Hepatocyte (in vitro differentiated cells): ENCODE data around the gene FAR2. TPM values are rescaled to one million over a fixed set of nuclear protein-coding genes. Genes with fewer than 3 reads are reported as not detected.
"Not testable (repeated sequence)": the region's sequence is repeated elsewhere in the genome, so short reads cannot be mapped to it uniquely, and the experiment has no call there.

Experiments
- DNase-seq: peaks from one replicate; pipeline ENCODE4 v3.0.0-alpha.2; 2016; ENCODE audit warnings: low spot score
- H2AFZ ChIP-seq: fragments of 200-600 bp; sonication (generic); 2 replicates; pipeline ENCODE4 v1.6.0; 2016; ENCODE audit warnings: antibody characterized with exemption, mild to moderate bottlenecking
- H3K27ac ChIP-seq: fragments of 200-600 bp; sonication (generic); 2 replicates; pipeline ENCODE4 v1.5.1; 2016; ENCODE audit warnings: mild to moderate bottlenecking
- H3K27me3 ChIP-seq: fragments of 200-600 bp; sonication (generic); 2 replicates; pipeline ENCODE4 v1.6.1; 2016
- H3K36me3 ChIP-seq: fragments of 200-600 bp; sonication (generic); replicated peaks from 2 replicates; pipeline ENCODE4 v1.5.1; 2016; ENCODE audit warnings: low read depth; ENCODE audit not compliant: insufficient read depth
- H3K4me1 ChIP-seq: fragments of 200-600 bp; sonication (generic); 2 replicates; pipeline ENCODE4 v1.5.1; 2016; ENCODE audit warnings: mild to moderate bottlenecking, moderate library complexity; ENCODE audit not compliant: insufficient read depth
- H3K4me2 ChIP-seq: fragments of 200-600 bp; sonication (generic); 2 replicates; pipeline ENCODE4 v1.6.0; 2016
- H3K4me3 ChIP-seq: fragments of 200-600 bp; sonication (generic); 2 replicates; pipeline ENCODE4 v1.5.1; 2016; ENCODE audit warnings: mild to moderate bottlenecking
- H3K79me2 ChIP-seq: fragments of 200-600 bp; sonication (generic); 2 replicates; pipeline ENCODE4 v1.6.0; 2017; ENCODE audit warnings: mild to moderate bottlenecking
- H3K9me2 ChIP-seq: fragments of 200-600 bp; sonication (generic); replicated peaks from 2 replicates; pipeline ENCODE4 v1.6.0; 2017; ENCODE audit warnings: mild to moderate bottlenecking; ENCODE audit not compliant: insufficient read depth
- H3K9me3 ChIP-seq: fragments of 200-600 bp; sonication (generic); 2 replicates; pipeline ENCODE4 v1.5.1; 2016; ENCODE audit warnings: low read depth, mild to moderate bottlenecking
- H4K20me1 ChIP-seq: fragments of 200-600 bp; sonication (generic); 2 replicates; pipeline ENCODE4 v1.6.0; 2016; ENCODE audit warnings: mild to moderate bottlenecking; ENCODE audit not compliant: insufficient read depth, poor library complexity, severe bottlenecking
- CTCF ChIP-seq: fragments of 200-600 bp; sonication (generic); IDR thresholded peaks from 2 replicates; pipeline ENCODE4 v1.5.1; 2016; ENCODE audit warnings: antibody characterized with exemption, mild to moderate bottlenecking; ENCODE audit not compliant: poor library complexity
- EZH2 ChIP-seq: fragments of 200-600 bp; sonication (generic); IDR thresholded peaks from 2 replicates; pipeline ENCODE4 v1.6.1; 2016; ENCODE audit warnings: antibody characterized with exemption, mild to moderate bottlenecking, borderline replicate concordance
- EZH2phosphoT487 ChIP-seq: fragments of 200-600 bp; sonication (generic); IDR thresholded peaks from one replicate; pipeline ENCODE4 v1.6.1; 2018; ENCODE audit warnings: antibody characterized with exemption, mild to moderate bottlenecking, low read depth, moderate library complexity; ENCODE audit not compliant: unreplicated experiment, severe bottlenecking
- WGBS: methylation state at CpG from one replicate; pipeline ENCODE4 v1.1.6; 2016; ENCODE audit warnings: low lambda C conversion rate; ENCODE audit errors: missing lambda C conversion rate; 5-methylcytosine and 5-hydroxymethylcytosine counted together
- polyA plus RNA-seq: library from polyadenylated mRNA; unstranded; fragments of >200 nt; fragmentation: Nextera tagmentation; extraction: Ambion mirVana; gene quantifications from 2 replicates; pipeline ENCODE4 v1.2.1, GENCODE V29; 2016
- total RNA-seq: library from RNA; depleted of rRNA; stranded (reverse); fragments of >200 nt; gene quantifications from 2 replicates; pipeline ENCODE4 v1.2.3, GENCODE V29; 2014

The FAR2 gene
- total and polyA plus RNA-seq, 2 experiments from 2014 or later: 2.4 to 5.2 TPM

GRCh38 chr12:29171421-29172258 lies 22.6 kb downstream of the FAR2 start:
- WGBS: 91% methylated on average over 25 of the region's 26 CpGs

GRCh38 chr12:29176941-29177340 lies 27.9 kb downstream of the FAR2 start:
- no peaks in the 10 kb centered on the region for H3K79me2 ChIP-seq
- H4K20me1 ChIP-seq: no peaks in the 10 kb centered on the region
- TF ChIP-seq CTCF (no peak), EZH2 (no peak), EZH2phosphoT487 (no peak)
- H3K36me3 ChIP-seq: no peaks in the 10 kb centered on the region
- H3K4me2 ChIP-seq: no peak overlapping the region
- WGBS: 86% methylated on average over 6 of the region's 6 CpGs
- H2AFZ ChIP-seq: no peak overlapping the region
- no peak overlapping the region for H3K27ac ChIP-seq
- no peaks in the 10 kb centered on the region for H3K9me2 ChIP-seq
- H3K4me3 ChIP-seq: no peak overlapping the region
- no peak for DNase-seq
- H3K27me3 ChIP-seq: no peaks in the 10 kb centered on the region
- H3K4me1 ChIP-seq: no peaks in the 10 kb centered on the region
- no peaks in the 10 kb centered on the region for H3K9me3 ChIP-seq

More at GRCh38 chr12:29171421-29172258, 22.6 kb downstream of the FAR2 start:
- no peak for TF ChIP-seq EZH2
- TF ChIP-seq CTCF: no peak
- TF ChIP-seq EZH2phosphoT487: no peak
- no peak overlapping the region for H3K4me2 ChIP-seq
- no peaks in the 10 kb centered on the region for H3K79me2 ChIP-seq
- peaks cover 10% of the 10 kb centered on the region for H3K4me1 ChIP-seq
- no peak overlapping the region for H3K27ac ChIP-seq
- H3K9me3 ChIP-seq: no peaks in the 10 kb centered on the region
- H4K20me1 ChIP-seq: no peaks in the 10 kb centered on the region
- no peaks in the 10 kb centered on the region for H3K36me3 ChIP-seq
- no peaks in the 10 kb centered on the region for H3K9me2 ChIP-seq
- no peak overlapping the region for H2AFZ ChIP-seq
- no peak overlapping the region for H3K4me3 ChIP-seq
- no peaks in the 10 kb centered on the region for H3K27me3 ChIP-seq
- DNase-seq: no peak

GRCh38 chr12:29182247-29182646 lies 33.2 kb downstream of the FAR2 start:
- DNase-seq, H4K20me1 ChIP-seq: not testable (repeated sequence)

GRCh38 chr12:29187756-29188155 lies 38.7 kb downstream of the FAR2 start:
- DNase-seq: no peak
- no peak overlapping the region for H3K27ac ChIP-seq
- H3K4me2 ChIP-seq: no peak overlapping the region
- no peaks in the 10 kb centered on the region for H3K79me2 ChIP-seq
- no peaks in the 10 kb centered on the region for H3K9me3 ChIP-seq
- 89% methylated on average over 2 of the region's 2 CpGs for WGBS
- H3K27me3 ChIP-seq: no peaks in the 10 kb centered on the region
- no peaks in the 10 kb centered on the region for H3K36me3 ChIP-seq
- no peak overlapping the region for H2AFZ ChIP-seq
- peaks cover 6% of the 10 kb centered on the region for H3K4me1 ChIP-seq
- no peaks in the 10 kb centered on the region for H3K9me2 ChIP-seq
- H4K20me1 ChIP-seq: no peaks in the 10 kb centered on the region
- TF ChIP-seq EZH2 (no peak), EZH2phosphoT487 (no peak), CTCF (no peak)
- H3K4me3 ChIP-seq: no peak overlapping the region

More at GRCh38 chr12:29182247-29182646, 33.2 kb downstream of the FAR2 start:
- not testable (repeated sequence) for H3K36me3 ChIP-seq, H2AFZ ChIP-seq, H3K9me2 ChIP-seq, H3K9me3 ChIP-seq, H3K4me1 ChIP-seq, H3K79me2 ChIP-seq, H3K27ac ChIP-seq, H3K27me3 ChIP-seq, H3K4me3 ChIP-seq, H3K4me2 ChIP-seq
- WGBS: 100% methylated on average over 4 of the region's 4 CpGs
